ENCODE measurements around the gene PIANP.
A peak's percentile ranks its signal among the peaks of the same experiment; 100 is the strongest.
"Not testable (repeated sequence)": the region's sequence is repeated elsewhere in the genome, so short reads cannot be mapped to it uniquely, and the experiment has no call there.

Gene PIANP

GRCh38 chr12:6700646-6701051 is at the start of gene PIANP:
PIANP (minus strand) TSS chr12:6700815; CDS start chr12:6698061, 2,754 bp downstream.
- no peak for DNase-seq

GRCh38 chr12:6748761-6749160 is 48.1 kb upstream of the PIANP start:
- DNase-seq = no peak

- no peak for DNase-seq
These were observed 46.6 kb upstream of the PIANP start for GRCh38 chr12:6747216-6747615.

GRCh38 chr12:6745741-6746525 is 45.3 kb upstream of the PIANP start:
- no peak for DNase-seq

- not testable (repeated sequence) for DNase-seq
These were observed 42.7 kb upstream of the PIANP start for GRCh38 chr12:6743300-6743699.

- no peak for DNase-seq
These were observed 42.2 kb upstream of the PIANP start for GRCh38 chr12:6742834-6743233.

GRCh38 chr12:6742080-6742479 is 41.5 kb upstream of the PIANP start:
- DNase-seq = not testable (repeated sequence)

- no peak for DNase-seq
These were observed 36.1 kb upstream of the PIANP start for GRCh38 chr12:6736754-6737153.

- DNase-seq = peak in 1 of 2 experiments; percentile 28
These were observed 35.0 kb upstream of the PIANP start for GRCh38 chr12:6735448-6736191.

- DNase-seq = no peak
These were observed 34.1 kb upstream of the PIANP start for GRCh38 chr12:6734506-6735387.

- DNase-seq = no peak
These were observed 29.6 kb upstream of the PIANP start for GRCh38 chr12:6730169-6730568.

GRCh38 chr12:6729186-6729585 is 28.6 kb upstream of the PIANP start:
- no peak for DNase-seq

- no peak for DNase-seq
These were observed 24.7 kb upstream of the PIANP start for GRCh38 chr12:6725350-6725749.

GRCh38 chr12:6724409-6724797 is 23.8 kb upstream of the PIANP start:
- DNase-seq = no peak

GRCh38 chr12:6723607-6724408 is 23.2 kb upstream of the PIANP start, which contains the start of gene COPS7A:
COPS7A (plus strand) TSS chr12:6724046; CDS start chr12:6724657, 611 bp downstream.
- peak; percentile 89 to 97 for DNase-seq

- no peak for DNase-seq
These were observed 22.2 kb upstream of the PIANP start for GRCh38 chr12:6722863-6723262.

GRCh38 chr12:6716874-6717437 is 16.3 kb upstream of the PIANP start:
- no peak for DNase-seq

GRCh38 chr12:6716031-6716873 is 15.6 kb upstream of the PIANP start:
- DNase-seq = not testable (repeated sequence)

- DNase-seq = no peak
These were observed 8.4 kb upstream of the PIANP start for GRCh38 chr12:6708960-6709394.

- not testable (repeated sequence) for DNase-seq
These were observed 7.7 kb upstream of the PIANP start for GRCh38 chr12:6708351-6708750.

GRCh38 chr12:6703631-6704030 is 3.0 kb upstream of the PIANP start:
- no peak for DNase-seq

All from NCI-H187 (cell line).